CD4-positive, alpha-beta T cell treated with Interleukin-10 for 1 hour (primary cell): Measurements from ENCODE around the gene ZNF385D.
"Not testable (repeated sequence)": the region's sequence is repeated elsewhere in the genome, so short reads cannot be mapped to it uniquely, and the experiment has no call there.

Source experiments
- DNase-seq: peaks from one replicate; pipeline ENCODE4 v3.0.0-alpha.2; 2020

The ZNF385D gene

GRCh38 chr3:21434310-21434709 is 316.7 kb downstream of the ZNF385D start:
- DNase-seq, result no peak

- DNase-seq, result no peak
These were observed 317.3 kb downstream of the ZNF385D start for GRCh38 chr3:21433751-21434150.

- DNase-seq, result no peak
These were observed 324.1 kb downstream of the ZNF385D start for GRCh38 chr3:21426920-21427319.

GRCh38 chr3:21425715-21426114 is 325.3 kb downstream of the ZNF385D start:
- DNase-seq, result no peak

GRCh38 chr3:21421096-21421495 is 329.9 kb downstream of the ZNF385D start:
- DNase-seq, result no peak

- DNase-seq, result no peak
These were observed 333.0 kb downstream of the ZNF385D start for GRCh38 chr3:21417991-21418390.

- DNase-seq, result no peak
These were observed 336.5 kb downstream of the ZNF385D start for GRCh38 chr3:21414506-21414905.

- DNase-seq, result no peak
These were observed 340.0 kb downstream of the ZNF385D start for GRCh38 chr3:21411058-21411457.

- DNase-seq, result no peak
These were observed 341.6 kb downstream of the ZNF385D start for GRCh38 chr3:21409401-21409800.

- no peak for DNase-seq
These were observed 343.3 kb downstream of the ZNF385D start for GRCh38 chr3:21407743-21408142.

- no peak for DNase-seq
These were observed 345.0 kb downstream of the ZNF385D start for GRCh38 chr3:21405671-21406667.

- no peak for DNase-seq
These were observed 352.5 kb downstream of the ZNF385D start for GRCh38 chr3:21398461-21398860.

- DNase-seq, result no peak
These were observed 357.2 kb downstream of the ZNF385D start for GRCh38 chr3:21393683-21394311.

GRCh38 chr3:21392526-21392925 is 358.5 kb downstream of the ZNF385D start:
- DNase-seq, result no peak

GRCh38 chr3:21390856-21391255 is 360.2 kb downstream of the ZNF385D start:
- DNase-seq, result no peak

- DNase-seq, result no peak
These were observed 360.9 kb downstream of the ZNF385D start for GRCh38 chr3:21390136-21390535.

GRCh38 chr3:21387142-21387826 is 363.7 kb downstream of the ZNF385D start:
- DNase-seq, result not testable (repeated sequence)

- not testable (repeated sequence) for DNase-seq
These were observed 373.0 kb downstream of the ZNF385D start for GRCh38 chr3:21378036-21378435.

GRCh38 chr3:21377071-21377769 is 373.8 kb downstream of the ZNF385D start:
- DNase-seq, result no peak

GRCh38 chr3:21372316-21372715 is 378.7 kb downstream of the ZNF385D start:
- no peak for DNase-seq
